Measurements from ENCODE around the gene PRR33.
"Not testable (repeated sequence)": the region's sequence is repeated elsewhere in the genome, so short reads cannot be mapped to it uniquely, and the experiment has no call there.

The PRR33 gene

DNA sequence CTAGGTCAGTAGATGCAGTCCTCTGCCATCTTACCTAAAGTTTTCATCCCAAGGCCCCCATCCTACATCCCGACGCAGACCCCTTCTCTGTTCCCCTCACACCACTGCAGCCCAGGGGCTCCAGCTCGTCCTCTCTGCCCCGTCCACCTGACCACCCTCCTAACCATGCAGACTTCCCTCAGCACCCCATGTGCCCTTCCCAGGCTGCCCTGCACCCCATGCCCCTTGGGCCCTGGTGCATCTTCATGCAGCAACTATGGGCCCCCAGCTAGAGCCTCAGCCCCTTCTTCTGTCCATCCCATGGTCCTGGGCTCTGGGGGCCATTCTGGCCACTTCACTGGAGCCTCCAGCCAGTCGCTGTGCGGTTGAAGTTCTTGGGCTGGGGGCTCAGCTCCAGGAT, 2.9 kb downstream of the PRR33 start:
- no peak for DNase-seq (ENCODE audit: low spot score)

DNA sequence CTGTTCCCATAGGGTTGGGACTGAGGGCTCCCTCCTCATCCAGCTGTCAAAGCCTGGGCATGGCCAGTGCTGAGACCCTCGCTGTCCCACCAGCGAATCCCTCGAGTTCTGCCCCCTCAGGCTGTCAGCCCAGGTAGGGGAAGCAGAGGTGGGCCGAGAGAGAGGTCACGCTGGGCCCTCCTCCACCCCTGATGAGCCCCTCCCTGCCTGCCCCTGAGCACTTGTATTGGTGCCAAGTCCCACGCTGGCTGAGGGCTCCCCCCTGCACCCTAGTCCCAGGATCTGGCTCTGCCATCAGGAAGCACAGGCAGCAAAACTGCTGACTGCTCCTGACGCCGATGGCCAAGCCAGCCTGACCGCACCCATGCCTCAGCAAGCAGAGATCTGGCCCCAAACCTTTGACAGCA, 3.3 kb downstream of the PRR33 start:
- no peak for DNase-seq (ENCODE audit: low spot score)

DNA sequence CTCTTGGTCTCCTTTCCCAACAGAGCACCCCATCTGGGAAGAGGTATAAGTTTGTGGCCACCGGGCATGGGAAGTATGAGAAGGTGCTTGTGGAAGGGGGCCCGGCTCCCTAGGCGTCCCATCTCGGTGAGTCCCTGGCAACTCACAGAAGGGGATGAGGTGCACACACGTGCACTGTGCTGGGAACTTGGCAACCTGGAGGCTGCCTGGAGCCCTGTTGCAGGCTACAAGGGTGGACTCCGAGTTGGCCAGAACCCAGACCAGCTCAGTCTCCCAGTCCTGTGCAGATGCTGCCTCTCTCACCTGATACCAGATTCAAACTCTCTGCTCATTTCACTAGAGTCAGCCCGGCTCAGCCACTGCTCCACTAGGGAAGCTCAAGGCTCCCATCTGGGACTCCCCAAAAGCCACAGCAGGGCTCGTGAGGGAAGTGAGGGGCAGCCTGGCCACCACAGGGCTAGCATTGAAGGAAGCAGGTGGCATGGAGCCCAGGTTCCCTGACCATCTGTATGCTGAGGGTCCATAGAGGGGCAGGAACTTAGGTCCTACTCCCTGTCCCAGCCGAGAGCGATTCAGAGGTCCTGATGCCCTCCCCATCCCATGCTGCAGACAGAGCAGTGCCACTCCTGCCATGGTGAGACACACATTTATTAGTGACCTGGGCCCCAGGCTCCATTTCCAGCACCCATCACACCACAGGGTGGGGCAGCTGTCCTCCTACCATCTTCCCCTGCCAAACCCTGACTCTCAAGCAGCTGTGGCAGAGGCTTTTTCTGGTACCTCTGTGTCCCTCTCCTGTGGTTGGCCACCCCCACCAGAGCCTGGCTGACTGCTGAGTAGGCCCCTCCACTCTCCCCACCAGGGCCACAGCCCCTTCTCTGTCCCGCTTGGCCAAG, 4.0 kb downstream of the PRR33 start:
- DNase-seq (ENCODE audit: low spot score): no peak

DNA sequence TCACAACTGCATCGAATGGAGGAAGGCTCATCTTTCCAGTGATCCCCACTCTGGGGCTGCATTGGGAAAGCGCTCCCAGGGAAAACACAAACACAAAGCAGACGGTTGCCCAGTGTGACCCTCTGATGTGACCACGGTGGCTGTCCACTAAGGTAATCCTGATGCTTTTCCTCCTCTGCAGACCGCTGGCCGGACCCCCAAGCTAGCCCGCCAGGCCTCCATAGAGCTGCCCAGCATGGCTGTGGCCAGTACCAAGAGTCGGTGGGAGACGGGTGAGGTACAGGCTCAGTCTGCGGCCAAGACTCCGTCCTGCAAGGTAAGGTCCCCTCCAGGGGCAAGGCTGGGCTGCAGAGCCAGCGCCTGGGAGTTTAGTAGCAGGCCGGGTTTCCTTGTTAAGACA, 5.1 kb downstream of the PRR33 start:
- not testable (repeated sequence) for DNase-seq (ENCODE audit: low spot score)

DNA sequence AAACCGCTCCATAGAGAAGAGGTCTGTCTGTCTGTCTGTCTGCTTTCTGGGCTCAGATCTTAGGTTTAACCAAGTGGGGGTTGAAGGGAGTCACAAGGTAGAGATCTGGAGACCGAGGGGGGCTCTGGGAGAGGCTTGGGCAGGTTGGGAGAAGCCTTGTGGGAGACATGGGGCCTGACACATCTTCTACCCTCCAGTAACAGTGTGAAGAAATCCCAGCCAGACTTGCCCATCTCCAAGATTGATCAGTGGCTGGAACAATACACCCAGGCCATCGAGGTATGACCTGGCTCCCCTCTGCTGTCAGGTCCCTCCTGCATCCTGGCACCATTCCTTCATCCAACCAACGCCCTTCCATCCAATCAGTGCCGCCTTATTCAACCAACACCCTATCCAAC, 7.4 kb downstream of the PRR33 start:
- no peak for DNase-seq (ENCODE audit: low spot score)

DNA sequence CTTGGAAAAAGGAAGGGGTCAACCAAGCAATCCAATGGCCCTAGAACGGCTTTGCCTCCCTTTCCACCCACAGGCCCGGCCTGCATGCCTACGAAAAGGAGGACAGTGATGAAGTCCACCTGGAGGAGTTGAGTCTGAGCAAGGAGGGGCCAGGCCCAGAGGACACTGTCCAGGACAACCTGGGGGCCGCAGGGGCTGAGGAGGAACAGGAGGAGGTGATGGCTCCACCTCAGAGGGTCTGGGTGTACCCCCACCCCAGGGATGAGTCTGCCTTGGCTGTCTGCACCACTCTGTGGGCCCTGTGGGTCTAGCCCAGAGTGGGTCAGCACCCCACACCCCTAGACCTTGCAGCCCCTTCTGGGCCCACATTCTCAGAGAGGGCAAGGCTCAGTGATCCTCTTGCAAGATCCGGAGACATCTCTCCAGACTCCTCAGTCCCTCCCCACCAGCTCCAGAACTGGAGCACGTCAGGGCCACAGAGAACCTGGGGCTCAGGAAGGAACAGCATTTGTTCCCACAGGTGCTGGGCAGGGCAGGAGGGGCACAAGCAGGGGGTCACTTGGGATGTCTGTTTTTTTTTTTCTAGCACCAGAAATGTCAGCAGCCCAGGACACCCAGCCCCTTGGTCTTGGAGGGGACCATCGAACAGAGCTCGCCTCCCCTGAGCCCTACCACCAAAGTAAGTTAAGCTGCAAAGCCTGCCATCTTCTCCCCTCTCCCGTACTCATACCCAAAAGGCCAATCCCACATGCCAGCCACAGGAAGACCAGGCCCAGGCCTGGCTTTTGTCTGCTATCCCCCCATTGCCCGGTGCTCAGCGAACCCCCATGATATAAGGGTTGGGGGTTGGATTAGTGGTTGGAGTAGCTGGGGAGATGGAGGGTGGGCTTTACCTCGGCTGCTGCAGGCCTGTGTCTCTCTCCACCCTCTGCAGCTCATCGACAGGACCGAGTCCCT, 8.1 kb downstream of the PRR33 start:
- DNase-seq (ENCODE audit: low spot score): peak; percentile 17

DNA sequence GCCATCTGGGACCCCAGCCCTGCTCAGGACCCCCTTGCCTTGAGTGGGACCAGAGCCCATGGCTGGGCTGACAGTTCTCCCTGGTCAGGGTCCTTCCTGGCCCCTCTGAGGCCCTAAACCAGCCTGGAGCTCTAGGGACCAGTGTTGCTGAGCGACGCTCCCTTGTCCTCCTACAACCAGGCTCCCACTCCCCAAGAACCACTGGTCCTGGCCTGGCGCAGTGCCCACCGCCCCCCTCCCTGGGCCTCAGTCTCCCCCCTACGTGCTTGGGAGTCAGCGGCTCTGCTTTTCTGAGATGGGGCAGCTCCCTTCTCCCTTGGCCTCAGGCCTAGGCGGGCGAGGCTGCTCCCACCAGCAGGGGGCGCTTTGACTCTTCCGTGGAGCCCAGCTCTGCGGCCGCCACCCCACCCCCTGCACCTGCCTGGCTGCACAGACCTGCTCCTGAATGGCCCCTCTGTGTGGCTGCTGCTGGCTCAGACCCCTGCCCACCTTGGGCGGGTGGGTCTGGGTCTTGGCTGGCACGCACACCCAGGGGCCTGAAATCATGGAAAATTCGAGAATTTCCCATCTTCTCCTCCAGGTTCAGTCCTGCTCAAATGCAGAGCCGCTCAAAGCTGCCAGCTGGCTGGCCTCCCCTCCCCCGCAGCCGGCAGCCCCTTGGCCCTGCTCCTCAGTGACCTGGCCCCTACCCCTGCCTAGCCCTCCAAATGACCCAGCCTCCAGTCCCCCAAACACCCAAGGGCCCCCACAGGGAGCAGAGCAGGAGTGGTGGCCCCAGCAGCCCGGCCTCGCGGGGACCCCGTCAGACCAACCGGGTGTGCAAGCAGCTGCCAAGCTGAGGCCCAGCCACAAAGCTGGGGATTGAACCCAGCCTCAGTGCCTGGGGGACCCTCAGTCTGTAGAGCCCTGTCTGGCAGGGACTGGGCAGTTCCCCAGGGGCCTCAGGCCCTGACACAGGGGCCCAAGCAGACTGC, 9.1 kb downstream of the PRR33 start:
- DNase-seq (ENCODE audit: low spot score): peak; percentile 92

DNA sequence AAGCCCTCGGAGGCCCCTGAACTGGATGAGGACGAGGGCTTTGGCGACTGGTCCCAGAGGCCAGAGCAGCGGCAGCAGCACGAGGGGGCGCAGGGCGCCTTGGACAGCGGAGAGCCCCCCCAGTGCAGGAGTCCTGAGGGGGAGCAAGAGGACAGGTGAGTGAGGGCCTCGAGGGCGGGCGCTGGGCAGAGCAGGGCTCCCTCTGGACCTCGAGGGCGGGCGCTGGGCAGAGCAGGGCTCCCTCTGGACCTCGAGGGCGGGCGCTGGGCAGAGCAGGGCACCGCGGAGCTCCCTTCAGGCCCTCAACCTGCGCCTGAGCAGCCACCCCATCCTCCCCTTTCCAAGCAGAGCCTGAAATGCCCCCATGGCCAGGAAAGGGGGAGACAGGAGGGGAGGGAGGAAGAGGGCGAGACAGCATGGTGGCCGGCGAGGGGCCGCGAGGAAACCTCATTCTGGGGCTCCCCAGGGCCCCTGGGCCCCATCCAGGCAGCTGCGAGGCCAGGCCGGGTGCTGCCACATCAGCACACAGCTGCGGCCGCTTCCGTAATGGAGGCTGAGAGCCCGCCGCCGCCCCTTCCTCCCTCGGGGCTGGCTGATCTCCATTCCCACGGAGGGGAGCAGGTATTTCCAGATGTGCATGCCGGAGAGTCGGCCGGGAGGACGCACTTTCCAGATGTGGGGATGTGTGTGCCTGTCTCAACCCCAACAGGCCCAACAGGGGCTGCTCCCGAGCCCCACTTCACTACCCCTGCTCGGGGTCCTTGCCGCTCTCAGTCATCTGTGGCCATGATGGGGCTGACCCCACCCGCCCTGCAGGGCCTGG, 10.0 kb downstream of the PRR33 start:
- peak; percentile 41 for DNase-seq (ENCODE audit: low spot score)

DNA sequence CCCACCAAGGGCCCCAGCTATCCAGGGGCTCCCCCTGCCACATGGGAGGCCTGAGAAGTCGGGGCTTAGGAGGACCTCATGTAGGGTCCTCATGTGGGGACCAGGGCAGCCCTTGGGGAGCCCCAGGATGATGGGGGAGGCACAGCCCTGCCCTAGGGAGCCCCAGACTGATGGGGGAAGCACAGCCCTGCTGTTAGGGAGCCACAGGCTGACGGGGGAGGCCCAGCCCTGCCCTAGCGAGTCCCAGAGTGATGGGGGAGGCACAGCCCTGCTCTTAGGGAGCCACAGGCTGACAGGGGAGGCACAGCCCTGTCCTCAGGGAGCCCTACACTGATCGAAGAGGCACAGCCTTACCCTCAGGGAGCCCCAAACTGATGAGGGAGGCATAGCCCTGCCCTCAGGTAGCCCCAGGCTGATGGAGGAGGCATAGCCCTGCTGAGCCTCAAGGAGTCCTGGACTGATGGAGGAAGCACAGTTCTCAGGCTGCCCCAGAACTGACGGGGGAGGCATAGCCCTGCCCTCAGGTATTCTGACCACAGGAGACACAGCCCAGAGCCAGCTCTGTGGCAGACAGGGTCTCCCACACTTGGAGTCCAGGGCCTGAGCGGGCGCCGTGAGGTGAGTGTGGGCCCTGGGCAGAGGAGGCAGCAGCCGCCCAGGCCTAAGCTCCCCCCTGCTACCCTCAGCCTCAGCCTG, 10.8 kb downstream of the PRR33 start:
- peak; percentile 27 for DNase-seq (ENCODE audit: low spot score)

DNA sequence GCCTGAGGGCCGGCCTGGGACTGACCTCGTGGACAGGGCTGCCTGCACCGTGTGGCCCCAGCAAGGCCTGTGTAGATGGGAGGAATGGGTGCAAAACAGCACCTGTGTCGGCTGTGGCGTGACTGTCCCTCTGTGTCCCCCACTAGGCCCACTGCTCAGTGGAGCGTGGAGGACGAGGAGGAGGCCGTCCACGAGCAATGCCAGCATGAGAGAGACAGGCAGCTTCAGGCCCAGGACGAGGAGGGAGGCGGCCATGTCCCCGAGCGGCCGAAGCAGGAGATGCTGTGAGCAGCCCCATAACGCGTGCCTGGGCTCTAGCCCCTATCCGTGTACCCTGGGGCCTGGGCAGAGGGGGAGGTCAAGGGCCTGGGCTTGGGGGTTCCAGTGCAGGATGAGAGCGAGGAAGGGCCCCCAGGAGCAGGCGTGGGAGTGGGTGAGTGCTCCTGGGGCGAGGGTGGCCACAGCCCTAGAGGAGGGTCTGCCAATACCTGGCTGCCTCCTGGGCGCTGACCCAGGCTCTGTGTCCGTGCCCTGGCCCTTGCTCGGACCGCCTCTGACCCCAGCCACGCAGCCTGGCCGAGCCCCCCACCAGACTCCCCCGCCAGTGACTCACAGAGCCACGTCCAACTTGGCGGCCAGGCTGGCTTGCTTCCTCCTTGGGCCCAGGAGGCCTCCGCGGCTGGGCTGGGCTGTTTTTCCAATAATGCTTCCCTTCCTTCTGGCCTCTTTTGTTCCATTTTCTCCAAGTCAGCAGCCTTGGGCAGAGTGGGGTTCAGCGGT, 11.6 kb downstream of the PRR33 start:
- peak; percentile 32 for DNase-seq (ENCODE audit: low spot score)

DNA sequence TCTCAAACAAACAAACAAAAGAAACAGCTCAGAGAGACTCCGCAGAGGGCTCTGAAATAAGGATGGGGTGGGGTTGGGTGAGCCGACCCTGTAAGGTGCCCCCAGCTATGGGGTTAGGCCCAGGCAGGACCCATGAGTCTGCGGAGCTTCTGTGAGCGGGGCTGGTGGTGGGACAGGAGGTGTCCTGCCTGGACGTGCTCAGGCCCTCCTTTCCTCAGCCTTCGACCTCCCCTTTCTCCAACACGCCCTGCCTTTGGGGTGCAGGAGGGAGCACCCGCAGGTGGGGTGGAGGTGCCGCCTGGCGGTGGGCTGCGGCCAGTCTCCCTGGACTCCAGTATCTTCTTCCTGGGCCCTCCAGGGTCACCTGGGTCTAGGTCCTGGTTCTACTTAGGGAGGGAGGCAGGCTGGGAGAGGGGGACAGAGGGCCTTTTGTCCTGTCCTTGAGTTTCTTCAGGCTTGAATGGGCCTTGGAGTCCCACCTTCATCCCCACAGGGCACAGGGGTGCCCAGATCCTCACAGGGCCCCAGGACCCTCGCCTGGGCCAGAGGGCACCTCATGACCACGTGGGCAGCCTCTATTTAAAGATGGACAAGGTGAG, 12.3 kb downstream of the PRR33 start:
- peak; percentile 22 for DNase-seq (ENCODE audit: low spot score)

DNA sequence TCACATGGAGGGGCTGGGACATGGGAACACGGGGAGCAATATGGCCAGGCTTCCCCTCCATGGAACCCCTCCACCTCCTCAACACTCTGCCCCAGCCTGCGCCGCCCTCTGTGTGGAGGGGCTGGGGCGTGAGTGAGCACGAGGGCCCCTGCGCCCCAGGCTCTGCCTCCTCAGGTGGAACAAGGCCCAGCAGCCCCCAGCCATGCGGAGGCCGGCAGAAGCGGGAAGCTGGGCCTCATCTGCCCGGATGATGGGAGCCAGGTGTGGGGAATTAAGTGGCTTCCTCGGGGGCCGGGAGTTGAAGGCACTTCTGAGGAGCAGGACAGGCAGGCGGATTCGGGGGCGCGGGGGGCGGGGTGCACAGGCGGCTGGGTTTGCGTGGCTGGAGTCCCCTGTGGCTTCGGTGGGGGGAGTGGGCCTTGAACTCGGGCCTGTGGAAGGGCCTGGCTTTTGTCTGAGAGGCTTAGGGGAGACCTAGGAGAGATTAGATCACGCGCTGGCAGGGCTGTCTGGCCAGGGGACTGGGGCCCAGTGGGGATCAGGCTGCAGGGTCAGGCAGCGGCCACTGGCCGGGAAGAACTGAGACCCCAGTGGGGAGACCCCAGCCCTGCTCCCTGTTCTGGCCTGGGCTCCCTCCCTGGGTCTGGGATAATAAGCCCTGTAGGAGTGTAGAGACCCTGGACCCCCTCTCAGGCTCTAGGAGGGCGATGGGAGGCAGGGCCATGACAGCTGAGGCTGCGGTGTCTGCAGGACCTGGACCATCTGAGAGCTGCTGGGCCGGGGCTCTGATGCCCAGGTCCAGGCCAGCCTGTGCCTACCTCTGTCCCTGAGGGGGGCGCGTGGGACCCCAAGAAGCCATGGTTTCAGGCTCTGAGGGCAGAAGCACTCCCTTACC, 13.3 kb downstream of the PRR33 start:
- peak; percentile 31 for DNase-seq (ENCODE audit: low spot score)

DNA sequence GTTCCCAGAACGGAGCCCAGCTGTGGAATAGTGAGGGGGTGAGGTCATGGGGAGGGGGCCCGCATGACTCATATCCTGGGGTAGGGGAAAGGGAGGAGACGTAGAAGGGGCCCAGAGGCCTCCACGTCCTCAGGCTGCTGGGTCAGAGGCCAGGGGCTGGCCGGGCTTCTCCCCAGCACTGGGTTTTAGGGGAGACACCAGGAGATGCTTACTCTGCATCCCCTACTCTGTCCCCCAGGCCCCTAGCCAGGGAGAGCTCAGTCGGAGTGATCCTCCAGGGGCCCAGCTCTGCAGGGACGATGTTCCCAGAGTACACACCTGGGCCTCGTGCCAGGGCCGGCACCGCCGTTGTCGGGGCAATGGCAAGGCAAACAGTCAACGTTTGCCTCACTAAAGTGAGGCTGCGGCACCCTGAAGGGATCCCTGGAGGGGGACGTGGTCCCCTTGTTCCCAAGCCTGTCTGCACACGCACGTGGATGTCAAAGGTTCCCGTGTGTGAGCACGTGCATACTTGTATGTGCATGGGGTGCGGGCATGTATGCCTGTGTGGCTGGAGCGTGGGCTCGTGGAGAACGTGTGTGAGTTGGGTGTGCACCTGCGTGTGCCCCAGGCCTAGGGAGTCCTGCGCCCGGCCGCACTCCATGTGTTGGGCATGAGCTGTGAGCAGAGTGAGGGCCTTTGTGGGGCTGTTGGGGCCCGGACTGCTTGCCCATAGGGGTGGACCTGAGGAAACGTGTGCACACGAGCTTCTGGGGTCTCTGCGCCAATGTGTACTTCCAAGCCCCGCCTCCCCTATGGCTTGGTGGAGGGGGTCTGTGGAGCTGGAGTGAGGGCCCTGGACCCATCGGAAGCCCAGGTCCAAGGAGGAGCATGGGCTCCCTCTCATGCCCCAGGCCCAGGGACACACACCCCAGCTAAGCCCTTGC, 14.2 kb downstream of the PRR33 start:
- DNase-seq (ENCODE audit: low spot score): no peak

DNA sequence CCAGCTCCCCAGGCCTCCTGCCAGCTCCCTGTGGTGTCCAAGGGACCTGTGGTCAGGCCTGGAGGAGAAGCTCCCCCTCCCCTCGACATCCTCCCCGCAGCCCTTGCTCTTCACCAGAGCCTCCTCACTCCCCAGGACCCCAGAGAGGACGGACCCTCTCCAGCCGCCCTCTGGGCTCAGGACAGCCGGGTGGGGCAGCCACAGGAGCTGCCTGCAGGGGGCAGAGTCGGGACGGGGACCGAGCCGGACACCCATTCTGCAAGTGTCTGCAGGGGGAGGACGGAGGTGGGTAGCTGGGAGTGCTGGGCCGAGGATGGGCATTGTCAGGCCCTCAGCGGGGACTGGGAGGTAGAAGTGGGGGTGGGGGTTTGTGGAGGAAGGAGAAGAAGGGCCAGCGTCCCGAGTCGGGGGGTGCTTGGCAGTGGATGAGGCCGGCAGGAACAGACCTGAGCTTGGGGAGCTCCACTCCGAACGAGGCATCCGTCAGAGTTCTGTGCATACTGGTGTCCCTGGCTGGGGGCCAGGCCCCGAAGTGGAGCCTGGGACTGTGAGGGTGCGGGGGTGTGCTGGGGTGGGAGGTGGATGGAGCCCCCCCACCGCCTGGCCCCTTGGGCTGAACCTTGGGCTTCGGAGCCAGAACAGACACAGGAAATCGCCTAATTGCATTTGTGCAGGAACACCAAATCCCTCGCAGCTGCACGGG, 15.2 kb downstream of the PRR33 start:
- DNase-seq (ENCODE audit: low spot score): peak; percentile 71

DNA sequence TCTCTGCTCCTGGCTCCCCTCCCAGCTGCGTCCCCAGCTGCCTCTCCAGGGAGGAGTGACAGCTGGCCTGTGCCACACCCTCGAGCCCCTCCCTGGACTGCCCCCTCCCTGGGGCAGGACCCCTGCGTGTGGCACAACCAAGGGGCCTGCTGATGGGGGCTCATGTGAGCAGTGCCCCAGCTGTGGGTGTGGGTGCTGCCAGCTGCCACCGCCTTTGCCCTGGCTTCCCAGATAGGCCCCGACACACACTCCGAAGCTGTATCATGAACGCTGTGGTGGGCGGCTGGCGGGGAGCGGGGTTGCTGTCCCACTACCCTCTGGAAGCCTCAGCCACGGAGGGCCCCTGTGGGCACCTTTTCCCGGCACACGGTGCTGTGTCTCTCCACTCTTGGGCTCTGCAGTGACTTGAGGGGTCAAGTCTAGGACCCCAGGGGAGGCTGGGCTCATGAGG, 15.8 kb downstream of the PRR33 start:
- not testable (repeated sequence) for DNase-seq (ENCODE audit: low spot score)

Measured in D341Med (cell line).